Measurements from ENCODE around the gene PIGT.

PIGT gene

GRCh38 chr20:45433316-45433715, 17.4 kb downstream of the PIGT start:
- no peaks in the 10 kb centered on the region for H3K9me3 Mint-ChIP-seq (ENCODE audit: low read depth)
- H3K27me3 Mint-ChIP-seq, result no peaks in the 10 kb centered on the region
- H3K4me1 Mint-ChIP-seq (ENCODE audit: low read depth), result peaks cover 11% of the 10 kb centered on the region
- no peak overlapping the region for H3K4me3 Mint-ChIP-seq
- H3K27ac Mint-ChIP-seq, result no peak overlapping the region
- peaks cover 5% of the 10 kb centered on the region for H3K36me3 Mint-ChIP-seq

GRCh38 chr20:45433976-45434375, 18.0 kb downstream of the PIGT start:
- Mint-ChIP-seq H3K27ac (no peak overlapping the region), H3K27me3 (no peaks in the 10 kb centered on the region), H3K9me3 (ENCODE audit: low read depth) (no peaks in the 10 kb centered on the region), H3K4me3 (no peak overlapping the region), H3K4me1 (ENCODE audit: low read depth) (peaks cover 11% of the 10 kb centered on the region), H3K36me3 (peaks cover 5% of the 10 kb centered on the region)

GRCh38 chr20:45436732-45437485, 21.0 kb downstream of the PIGT start:
- H3K27me3 Mint-ChIP-seq, result no peaks in the 10 kb centered on the region
- H3K9me3 Mint-ChIP-seq (ENCODE audit: low read depth), result no peaks in the 10 kb centered on the region
- peaks cover 5% of the 10 kb centered on the region for H3K36me3 Mint-ChIP-seq
- H3K4me3 Mint-ChIP-seq, result peak overlapping the region; percentile 73
- H3K4me1 Mint-ChIP-seq (ENCODE audit: low read depth), result peaks cover 11% of the 10 kb centered on the region
- no peak overlapping the region for H3K27ac Mint-ChIP-seq

GRCh38 chr20:45440424-45440823, 24.5 kb downstream of the PIGT start:
- Mint-ChIP-seq H3K4me3 (no peak overlapping the region), H3K9me3 (ENCODE audit: low read depth) (no peaks in the 10 kb centered on the region), H3K27me3 (no peaks in the 10 kb centered on the region), H3K4me1 (ENCODE audit: low read depth) (peaks cover 28% of the 10 kb centered on the region), H3K36me3 (no peaks in the 10 kb centered on the region), H3K27ac (no peak overlapping the region)

- H3K36me3 Mint-ChIP-seq, result no peaks in the 10 kb centered on the region
- no peak overlapping the region for H3K27ac Mint-ChIP-seq
- H3K9me3 Mint-ChIP-seq (ENCODE audit: low read depth), result no peaks in the 10 kb centered on the region
- H3K4me3 Mint-ChIP-seq, result no peak overlapping the region
- H3K27me3 Mint-ChIP-seq, result no peaks in the 10 kb centered on the region
- H3K4me1 Mint-ChIP-seq (ENCODE audit: low read depth), result peaks cover 31% of the 10 kb centered on the region
Observed at GRCh38 chr20:45440891-45441685, 25.1 kb downstream of the PIGT start.

GRCh38 chr20:45441746-45442145, 25.8 kb downstream of the PIGT start:
- Mint-ChIP-seq H3K27me3 (no peaks in the 10 kb centered on the region), H3K4me1 (ENCODE audit: low read depth) (peaks cover 28% of the 10 kb centered on the region), H3K36me3 (no peaks in the 10 kb centered on the region), H3K27ac (no peak overlapping the region), H3K9me3 (ENCODE audit: low read depth) (no peaks in the 10 kb centered on the region), H3K4me3 (no peak overlapping the region)

GRCh38 chr20:45444050-45444449, 28.1 kb downstream of the PIGT start:
- Mint-ChIP-seq H3K4me3 (no peak overlapping the region), H3K4me1 (ENCODE audit: low read depth) (peaks cover 22% of the 10 kb centered on the region), H3K27me3 (peaks cover 2% of the 10 kb centered on the region), H3K27ac (peak overlapping the region; percentile 1), H3K36me3 (peaks cover 4% of the 10 kb centered on the region), H3K9me3 (ENCODE audit: low read depth) (no peaks in the 10 kb centered on the region)

GRCh38 chr20:45445805-45446562, 30.0 kb downstream of the PIGT start:
- no peaks in the 10 kb centered on the region for H3K9me3 Mint-ChIP-seq (ENCODE audit: low read depth)
- peaks cover 2% of the 10 kb centered on the region for H3K27me3 Mint-ChIP-seq
- no peak overlapping the region for H3K4me3 Mint-ChIP-seq
- H3K36me3 Mint-ChIP-seq, result peaks cover 4% of the 10 kb centered on the region
- H3K27ac Mint-ChIP-seq, result no peak overlapping the region
- H3K4me1 Mint-ChIP-seq (ENCODE audit: low read depth), result peaks cover 22% of the 10 kb centered on the region

- Mint-ChIP-seq H3K36me3 (peaks cover 4% of the 10 kb centered on the region), H3K4me3 (no peak overlapping the region), H3K27ac (no peak overlapping the region), H3K4me1 (ENCODE audit: low read depth) (peaks cover 22% of the 10 kb centered on the region), H3K9me3 (ENCODE audit: low read depth) (no peaks in the 10 kb centered on the region), H3K27me3 (peaks cover 2% of the 10 kb centered on the region)
Observed at GRCh38 chr20:45448270-45448669, 32.3 kb downstream of the PIGT start.

GRCh38 chr20:45449528-45449927, 33.6 kb downstream of the PIGT start:
- H3K9me3 Mint-ChIP-seq (ENCODE audit: low read depth), result no peaks in the 10 kb centered on the region
- H3K36me3 Mint-ChIP-seq, result peaks cover 4% of the 10 kb centered on the region
- H3K27me3 Mint-ChIP-seq, result peaks cover 2% of the 10 kb centered on the region
- H3K27ac Mint-ChIP-seq, result no peak overlapping the region
- no peak overlapping the region for H3K4me3 Mint-ChIP-seq
- peaks cover 11% of the 10 kb centered on the region for H3K4me1 Mint-ChIP-seq (ENCODE audit: low read depth)

- Mint-ChIP-seq H3K36me3 (peaks cover 4% of the 10 kb centered on the region), H3K4me1 (ENCODE audit: low read depth) (peaks cover 4% of the 10 kb centered on the region), H3K27me3 (peaks cover 2% of the 10 kb centered on the region), H3K27ac (no peak overlapping the region), H3K4me3 (no peak overlapping the region), H3K9me3 (ENCODE audit: low read depth) (no peaks in the 10 kb centered on the region)
Observed at GRCh38 chr20:45450097-45450818, 34.3 kb downstream of the PIGT start.

- H3K27me3 Mint-ChIP-seq, result peaks cover 2% of the 10 kb centered on the region
- H3K36me3 Mint-ChIP-seq, result peaks cover 7% of the 10 kb centered on the region
- H3K27ac Mint-ChIP-seq, result no peak overlapping the region
- no peaks in the 10 kb centered on the region for H3K4me1 Mint-ChIP-seq (ENCODE audit: low read depth)
- no peak overlapping the region for H3K4me3 Mint-ChIP-seq
- H3K9me3 Mint-ChIP-seq (ENCODE audit: low read depth), result no peaks in the 10 kb centered on the region
Observed at GRCh38 chr20:45452238-45452637, 36.3 kb downstream of the PIGT start.

- Mint-ChIP-seq H3K27ac (no peak overlapping the region), H3K27me3 (peaks cover 2% of the 10 kb centered on the region), H3K4me3 (no peak overlapping the region), H3K9me3 (ENCODE audit: low read depth) (no peaks in the 10 kb centered on the region), H3K36me3 (peaks cover 6% of the 10 kb centered on the region), H3K4me1 (ENCODE audit: low read depth) (no peaks in the 10 kb centered on the region)
Observed at GRCh38 chr20:45452772-45453691, 37.1 kb downstream of the PIGT start.

- Mint-ChIP-seq H3K4me3 (no peak overlapping the region), H3K4me1 (ENCODE audit: low read depth) (no peaks in the 10 kb centered on the region), H3K27me3 (no peaks in the 10 kb centered on the region), H3K27ac (no peak overlapping the region), H3K9me3 (ENCODE audit: low read depth) (no peaks in the 10 kb centered on the region), H3K36me3 (peaks cover 3% of the 10 kb centered on the region)
Observed at GRCh38 chr20:45456632-45457031, 40.7 kb downstream of the PIGT start.

All from activated naive CD8-positive, alpha-beta T cell (primary cell).